Activated CD4-positive, alpha-beta T cell treated with anti-CD3 and anti-CD28 coated beads for 48 hours (primary cell): ENCODE data around the gene CEP170B.
"Not testable (repeated sequence)": the region's sequence is repeated elsewhere in the genome, so short reads cannot be mapped to it uniquely, and the experiment has no call there.

Source experiments
- DNase-seq: peaks from one replicate; pipeline ENCODE4 v3.0.0-alpha.2; 2020

The CEP170B gene

DNA sequence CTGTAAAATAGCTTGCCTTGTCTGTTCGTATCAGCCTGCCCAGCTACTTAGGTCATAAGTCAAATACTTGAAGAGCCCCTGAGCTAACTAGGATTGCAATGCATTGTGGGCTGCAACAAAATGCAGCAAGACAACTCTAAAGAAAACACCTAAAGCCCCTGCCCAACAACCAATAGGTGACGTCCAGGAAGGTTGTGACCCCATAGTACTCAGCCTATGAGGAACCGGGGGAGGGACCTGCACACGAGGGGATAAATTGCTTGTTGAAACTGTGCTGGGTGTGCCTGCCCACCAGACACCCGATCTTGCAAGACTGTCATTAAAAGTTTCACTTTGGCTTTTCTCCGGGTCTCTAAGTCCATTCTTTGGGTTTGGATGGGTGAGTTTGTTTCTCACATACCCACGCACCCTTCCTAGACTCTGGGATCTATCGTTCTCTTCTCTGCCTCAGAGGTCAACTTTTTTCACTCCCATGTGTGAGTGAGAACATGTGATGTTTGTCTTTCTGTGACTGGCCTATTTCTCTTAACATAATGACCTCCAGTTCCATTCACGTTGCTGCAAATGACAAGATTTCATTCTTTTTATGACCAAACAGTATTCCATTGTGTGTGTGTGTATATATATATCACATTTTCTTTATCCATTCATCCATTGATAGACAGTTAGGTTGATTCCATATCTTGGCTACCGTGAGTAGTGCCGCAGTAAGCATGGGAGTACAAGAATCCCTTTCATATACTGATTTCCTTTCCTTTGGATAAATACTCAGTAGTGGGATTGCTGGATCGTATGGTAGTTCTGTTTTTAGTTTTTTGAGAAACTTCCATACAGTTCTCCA is 54.3 kb downstream of the CEP170B start:
- not testable (repeated sequence) for DNase-seq

GRCh38 chr14:104919993-104920315 is 54.9 kb downstream of the CEP170B start:
- DNase-seq: no peak

- DNase-seq: no peak
Observed at GRCh38 chr14:104923640-104924420, 58.8 kb downstream of the CEP170B start.

GRCh38 chr14:104924421-104925213 is 59.5 kb downstream of the CEP170B start, which contains the start of gene PLD4:
Gene PLD4 (plus strand): TSS chr14:104924879. CDS start chr14:104927141, 2,262 bp downstream.
- no peak for DNase-seq

GRCh38 chr14:104925214-104925854 is 60.3 kb downstream of the CEP170B start:
- no peak for DNase-seq

DNA sequence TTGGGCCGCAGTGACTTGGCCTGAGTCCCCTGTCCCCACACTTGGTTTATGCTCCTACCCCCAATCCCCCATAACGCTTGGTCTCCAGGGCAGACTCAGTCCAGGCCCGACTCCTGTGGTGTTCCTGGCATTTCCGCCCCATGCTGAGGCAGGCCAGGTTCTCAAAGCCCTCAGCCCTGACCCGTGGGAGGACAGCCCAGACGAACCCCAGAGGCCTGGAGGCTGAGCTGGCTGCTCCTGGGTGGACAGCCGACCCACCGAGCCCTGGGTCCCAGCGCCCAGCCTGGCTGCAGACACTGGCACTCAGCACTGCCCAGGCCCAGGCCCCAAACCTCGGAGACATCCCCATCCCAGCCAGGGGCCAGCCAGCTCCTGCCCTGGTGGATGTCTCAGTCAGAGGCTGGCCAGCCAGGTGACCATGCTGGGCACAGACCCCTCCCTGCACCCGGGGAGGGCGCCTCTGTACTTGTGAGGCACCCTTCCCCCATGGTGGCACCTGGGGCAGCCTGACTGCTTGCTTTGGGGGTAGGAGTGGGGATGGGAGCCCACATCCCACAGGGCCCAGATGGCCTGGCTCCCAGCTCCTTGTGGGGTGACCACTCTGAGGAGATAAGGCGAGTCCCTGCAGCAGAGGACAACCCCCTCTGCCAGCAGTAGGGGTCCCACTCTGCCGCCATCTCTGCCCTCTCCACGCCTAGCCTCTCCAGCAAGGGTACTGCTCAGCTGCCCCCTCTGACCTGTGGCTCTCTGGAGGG is 61.0 kb downstream of the CEP170B start:
- DNase-seq: no peak

GRCh38 chr14:104926619-104927431 is 61.8 kb downstream of the CEP170B start:
- DNase-seq: no peak

DNA sequence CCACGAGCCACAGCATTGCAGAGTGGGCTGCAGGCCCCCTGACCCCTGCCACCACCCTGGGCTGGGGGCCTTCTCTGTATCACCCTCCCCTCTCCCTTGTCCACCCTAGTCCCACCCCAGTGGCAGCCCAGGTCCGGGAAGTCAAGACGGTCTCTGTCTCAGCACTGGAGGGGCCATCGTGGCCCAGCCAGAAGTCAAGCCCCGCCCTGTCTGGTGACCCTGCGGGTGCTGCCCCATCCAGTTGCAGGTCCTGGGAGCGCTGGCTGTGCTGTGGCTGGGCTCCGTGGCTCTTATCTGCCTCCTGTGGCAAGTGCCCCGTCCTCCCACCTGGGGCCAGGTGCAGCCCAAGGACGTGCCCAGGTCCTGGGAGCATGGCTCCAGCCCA is 62.4 kb downstream of the CEP170B start:
- DNase-seq: no peak

DNA sequence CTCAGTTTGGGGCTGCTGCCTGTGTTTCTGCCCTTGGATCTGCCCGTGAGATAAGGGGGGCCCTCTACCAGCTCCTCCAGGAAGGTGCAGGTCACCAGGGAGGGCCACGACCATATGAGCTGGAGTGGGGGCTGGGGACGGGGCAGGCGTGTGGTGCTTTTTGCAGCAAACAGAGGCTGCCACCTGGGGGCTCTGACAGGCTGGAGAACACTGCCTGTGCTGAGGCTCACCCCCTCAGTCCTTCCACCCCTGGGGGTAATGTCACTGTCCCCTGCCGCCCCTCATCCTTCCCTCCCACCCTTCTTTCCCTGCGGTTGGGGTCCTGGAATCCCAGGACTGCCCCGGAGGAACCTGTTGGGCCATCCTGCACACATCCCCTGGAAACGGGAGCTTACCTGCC is 62.8 kb downstream of the CEP170B start:
- DNase-seq: no peak

- no peak for DNase-seq
Observed at GRCh38 chr14:104928391-104929133, 63.5 kb downstream of the CEP170B start.

- DNase-seq: no peak
Observed at GRCh38 chr14:104929268-104930230, 64.5 kb downstream of the CEP170B start.

- DNase-seq: no peak
Observed at GRCh38 chr14:104930526-104931303, 65.6 kb downstream of the CEP170B start.

DNA sequence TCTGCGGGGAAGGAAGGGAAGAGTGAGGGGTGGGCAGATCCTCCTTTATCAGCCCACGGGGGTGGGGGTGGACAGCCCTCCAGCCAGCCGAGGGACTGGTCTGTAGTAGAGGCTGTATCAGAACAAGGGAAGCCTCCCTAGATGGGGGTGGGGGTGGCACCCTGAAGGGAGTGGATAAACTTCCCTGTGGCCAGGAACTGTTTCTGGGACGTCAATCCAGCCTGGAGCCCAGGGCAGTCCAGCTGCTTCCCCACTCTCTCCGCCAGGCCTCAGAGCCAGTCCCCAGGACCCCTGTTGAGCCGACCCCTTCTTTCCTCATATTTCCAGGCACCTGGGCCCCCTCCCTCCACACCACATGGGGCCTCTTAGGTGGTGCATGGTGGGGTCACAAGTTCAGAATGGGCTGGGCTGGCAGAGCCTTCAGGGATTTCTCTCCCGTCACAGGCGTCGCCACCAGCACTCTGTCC is 66.3 kb downstream of the CEP170B start:
- no peak for DNase-seq

GRCh38 chr14:104931771-104932675 is 67.0 kb downstream of the CEP170B start:
- no peak for DNase-seq

DNA sequence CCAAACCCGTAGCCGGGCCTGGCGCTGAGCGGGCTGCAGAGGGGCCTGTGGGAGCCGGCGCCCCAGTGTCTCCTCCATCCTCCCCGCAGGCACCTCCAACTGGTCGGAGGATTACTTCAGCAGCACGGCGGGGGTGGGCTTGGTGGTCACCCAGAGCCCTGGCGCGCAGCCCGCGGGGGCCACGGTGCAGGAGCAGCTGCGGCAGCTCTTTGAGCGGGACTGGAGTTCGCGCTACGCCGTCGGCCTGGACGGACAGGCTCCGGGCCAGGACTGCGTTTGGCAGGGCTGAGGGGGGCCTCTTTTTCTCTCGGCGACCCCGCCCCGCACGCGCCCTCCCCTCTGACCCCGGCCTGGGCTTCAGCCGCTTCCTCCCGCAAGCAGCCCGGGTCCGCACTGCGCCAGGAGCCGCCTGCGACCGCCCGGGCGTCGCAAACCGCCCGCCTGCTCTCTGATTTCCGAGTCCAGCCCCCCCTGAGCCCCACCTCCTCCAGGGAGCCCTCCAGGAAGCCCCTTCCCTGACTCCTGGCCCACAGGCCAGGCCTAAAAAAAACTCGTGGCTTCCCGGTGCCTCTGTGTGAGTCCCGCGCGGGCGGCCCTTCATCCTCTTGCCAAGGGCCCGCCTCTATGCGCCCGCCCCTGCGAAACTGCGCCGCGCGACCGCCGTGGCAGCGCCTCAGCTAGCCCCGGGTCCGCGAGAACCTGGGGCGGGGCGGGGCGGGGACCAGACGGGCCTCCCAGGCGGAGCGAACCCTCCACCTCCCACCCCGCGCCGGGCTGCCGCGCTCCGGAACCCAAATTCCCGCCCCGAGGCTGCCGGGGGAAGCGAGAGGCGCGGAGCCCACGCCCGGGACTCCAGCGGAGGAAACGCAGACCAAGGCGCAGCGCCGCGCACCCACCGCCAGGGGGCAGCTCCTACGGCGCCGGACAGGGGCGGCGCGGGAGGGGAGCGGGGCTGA is 67.9 kb downstream of the CEP170B start:
- DNase-seq: peak; percentile 92
